Measurements from ENCODE around the gene FIS1. TPM values are rescaled to one million over a fixed set of nuclear protein-coding genes. Genes with fewer than 3 reads are reported as not detected.
"Not testable (repeated sequence)": the region's sequence is repeated elsewhere in the genome, so short reads cannot be mapped to it uniquely, and the experiment has no call there.

FIS1 gene
- polyA plus RNA-seq, 3 donors = 148 to 176 (median 150) TPM

DNA sequence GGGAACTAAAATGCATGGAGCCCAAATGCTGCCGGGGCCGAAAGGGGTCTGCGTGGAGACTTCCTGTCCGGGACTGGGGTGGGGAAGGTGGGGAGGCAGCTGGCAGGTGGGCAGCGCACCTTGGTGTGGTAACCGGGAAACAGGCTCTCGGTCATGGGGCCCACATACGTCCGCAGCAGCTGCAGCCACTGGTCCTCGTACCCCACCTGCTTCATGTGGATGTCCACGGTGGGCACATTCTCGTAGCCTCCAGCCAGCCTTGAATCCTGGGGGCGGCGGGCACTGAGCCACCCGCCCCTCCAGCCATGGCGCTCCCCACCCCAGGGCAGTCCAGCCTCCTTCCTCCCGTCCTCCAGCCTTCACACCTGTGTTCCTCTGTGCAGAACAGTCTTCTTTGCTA is 37.4 kb downstream of the FIS1 start:
- no peak for DNase-seq (ENCODE audit: low read depth in 3 of 3, low spot score in 2 of 3)

DNA sequence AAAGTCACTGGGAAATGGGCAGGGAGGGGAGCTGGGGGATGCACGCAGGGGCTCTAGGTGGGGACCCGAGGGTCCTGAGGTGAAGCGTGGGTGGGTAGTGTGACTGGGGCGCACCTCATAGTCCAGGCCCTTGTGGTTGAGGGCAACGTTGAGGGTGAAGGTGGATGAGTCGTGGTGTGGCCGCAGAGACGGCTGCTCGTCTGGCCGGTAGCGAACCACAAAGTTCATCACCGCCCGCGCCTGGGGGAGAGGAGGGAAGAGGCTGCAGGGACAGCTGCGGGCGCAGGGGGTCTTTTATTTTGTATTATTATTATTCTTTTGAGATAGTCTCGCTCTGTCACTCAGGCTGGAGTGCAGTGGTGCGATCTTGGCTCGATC is 38.2 kb downstream of the FIS1 start:
- no peak for DNase-seq (ENCODE audit: low read depth in 3 of 3, low spot score in 2 of 3)

DNA sequence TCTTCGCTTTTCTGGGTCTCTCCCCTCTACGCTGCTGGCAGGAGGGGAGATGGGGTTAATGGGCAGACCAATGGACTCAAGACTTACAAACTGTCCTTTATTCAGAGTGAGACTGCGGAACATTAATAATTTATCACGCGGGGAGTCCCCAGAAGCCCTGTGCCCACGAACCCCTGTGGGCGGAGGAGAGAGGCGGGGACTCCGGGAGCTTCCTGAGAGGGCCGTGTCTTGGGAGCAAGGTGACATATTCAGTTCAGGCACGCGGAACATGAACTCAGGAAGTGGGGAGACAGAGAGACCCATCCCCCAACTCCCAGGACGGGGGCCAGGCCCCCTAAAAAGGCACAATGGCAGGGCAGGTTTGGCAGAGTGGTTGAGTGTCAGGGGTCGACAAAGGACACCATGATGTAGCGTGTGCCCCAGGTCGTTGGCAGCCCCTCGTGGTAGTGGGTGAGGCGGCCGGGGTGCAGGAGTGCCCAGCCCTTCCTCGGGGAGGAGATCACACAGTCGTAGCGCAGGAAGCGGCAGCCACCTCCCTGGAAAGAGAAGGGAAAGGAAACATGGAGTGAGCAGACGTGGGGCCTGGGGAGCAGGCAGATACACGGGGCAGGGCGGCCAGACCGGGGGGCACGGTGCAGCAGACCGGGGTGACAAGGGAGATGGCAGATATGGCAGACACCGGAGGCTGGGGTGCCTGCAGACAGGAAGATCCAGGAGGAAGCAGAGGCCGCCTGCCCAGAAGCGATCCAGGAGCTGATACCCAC is 38.8 kb downstream of the FIS1 start:
- DNase-seq (ENCODE audit: low read depth in 3 of 3, low spot score in 2 of 3) = no peak

DNA sequence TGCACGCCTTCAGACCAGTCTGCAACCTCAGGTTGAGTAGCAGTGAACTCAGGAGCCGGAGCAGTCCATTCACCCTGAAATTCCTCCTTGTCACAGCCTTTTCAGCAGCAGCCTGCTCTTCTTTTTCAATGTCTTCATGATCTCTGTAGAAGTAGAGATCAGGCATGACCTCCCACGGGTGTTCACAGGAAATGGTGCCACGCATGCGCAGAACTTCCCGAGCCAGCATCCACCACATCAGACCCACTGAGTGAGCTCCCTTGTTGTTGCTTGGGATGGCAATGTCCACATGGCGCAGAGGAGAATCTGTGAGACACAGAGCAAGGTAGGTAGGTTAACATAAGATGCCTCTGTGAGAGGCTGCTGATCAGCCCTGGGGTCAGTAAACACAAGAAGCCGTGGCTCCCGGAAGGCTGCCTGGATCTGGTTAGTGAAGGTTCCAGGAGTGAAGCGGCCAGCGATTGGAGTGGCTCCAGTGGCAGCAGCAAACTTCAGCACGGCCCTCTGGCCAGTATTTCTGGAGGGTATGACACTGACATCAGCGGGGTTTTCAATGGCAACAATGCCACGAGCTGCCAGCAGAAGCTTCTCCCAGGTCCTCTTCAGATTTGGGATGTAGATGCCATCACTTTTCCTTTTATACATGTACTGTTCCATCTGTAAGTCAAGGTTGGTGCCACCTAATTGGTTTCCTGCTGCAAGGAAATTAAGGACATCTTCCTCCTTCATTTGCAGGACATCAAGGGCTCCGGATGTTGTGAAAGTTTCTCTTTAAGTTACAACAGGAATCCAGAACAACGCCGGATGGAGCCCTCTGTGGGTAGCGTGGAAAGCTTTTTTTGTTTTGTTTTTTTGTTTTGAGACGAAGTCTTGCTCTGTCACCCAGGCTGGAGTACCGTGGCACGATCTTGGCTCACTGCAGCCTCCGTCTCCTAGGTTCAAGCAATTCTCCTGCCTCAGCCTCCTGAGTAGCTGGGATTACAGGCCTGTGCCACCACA is 40.8 kb downstream of the FIS1 start:
- DNase-seq (ENCODE audit: low read depth in 3 of 3, low spot score in 2 of 3) = not testable (repeated sequence)

DNA sequence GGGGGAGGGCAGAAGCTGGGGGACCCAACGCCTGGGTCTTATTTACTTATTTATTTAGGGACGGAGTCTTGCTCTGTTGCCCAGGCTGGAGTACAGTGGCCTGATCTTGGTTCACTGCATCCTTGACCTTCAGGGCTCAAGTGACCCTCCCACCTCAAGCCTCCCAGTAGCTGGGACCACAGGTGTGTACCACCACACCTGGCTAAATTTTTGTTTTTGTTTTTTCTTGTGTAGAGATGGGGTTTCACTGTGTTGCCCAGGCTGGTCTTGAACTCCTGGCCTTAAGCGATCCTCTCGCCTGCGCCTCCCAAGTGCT is 42.3 kb downstream of the FIS1 start:
- DNase-seq (ENCODE audit: low read depth in 3 of 3, low spot score in 2 of 3) = no peak

- no peak for DNase-seq (ENCODE audit: low read depth in 3 of 3, low spot score in 2 of 3)
Observed at GRCh38 chr7:101201695-101202602, 42.9 kb downstream of the FIS1 start.

DNA sequence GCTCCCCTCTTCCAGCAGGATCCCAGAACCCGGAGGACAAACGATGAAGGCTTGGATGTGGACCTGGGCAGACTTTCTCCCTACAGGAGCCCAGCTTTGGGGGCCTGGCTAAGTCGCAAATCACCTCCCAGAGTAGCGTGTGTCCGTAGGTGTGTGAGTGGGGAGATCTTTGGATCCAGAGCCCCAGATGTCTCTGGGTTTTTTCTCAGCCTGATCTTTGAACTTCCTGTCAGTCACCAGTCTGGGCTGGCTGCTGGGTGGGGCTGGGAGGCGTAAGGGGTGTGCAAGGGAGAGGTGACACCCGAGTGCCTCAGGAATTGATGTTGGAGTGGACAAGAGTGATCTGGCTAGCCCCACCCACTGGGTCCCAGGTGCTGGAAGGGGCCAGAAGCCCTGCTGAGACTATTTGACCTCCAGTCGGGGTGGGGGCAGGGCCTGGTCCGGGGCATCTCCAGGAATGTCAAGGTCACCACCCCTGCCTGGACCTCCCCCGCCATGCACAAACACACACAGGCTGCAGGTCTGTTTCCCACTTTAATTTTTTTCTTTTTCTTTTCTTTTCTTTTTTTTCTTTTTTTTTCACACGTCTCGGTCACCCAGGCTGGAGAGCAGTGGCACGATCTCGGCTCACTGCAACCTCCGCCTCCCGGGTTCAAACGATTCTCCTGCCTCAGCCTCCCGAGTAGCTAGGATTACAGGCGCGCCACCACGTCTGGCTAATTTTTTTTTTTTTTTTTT is 43.9 kb downstream of the FIS1 start, which contains the start of gene MOGAT3:
MOGAT3 (minus strand) TSS at position 175 of the 738 bp plus-strand sequence. CDS start 182 bp downstream, outside the sequence.
- no peak for DNase-seq (ENCODE audit: low read depth in 3 of 3, low spot score in 2 of 3)

DNA sequence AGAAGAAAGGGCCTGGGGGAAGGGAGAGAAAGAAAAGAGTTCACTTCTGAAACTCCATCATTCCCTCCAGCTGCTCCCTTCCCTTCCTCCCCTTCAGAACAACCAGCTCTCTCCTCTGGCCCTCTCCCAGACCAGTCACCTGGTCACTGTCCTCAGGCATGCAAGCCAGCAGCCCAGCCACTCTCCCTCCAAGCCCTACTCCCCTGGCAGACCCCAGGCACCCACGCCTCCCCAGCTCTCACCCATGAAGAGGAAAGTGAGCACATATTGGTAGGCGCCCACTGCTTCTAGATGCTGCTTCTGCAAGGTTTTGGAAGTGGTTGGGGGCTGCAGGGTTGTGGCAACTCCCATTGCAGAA is 44.4 kb downstream of the FIS1 start:
- no peak for DNase-seq (ENCODE audit: low read depth in 3 of 3, low spot score in 2 of 3)

- not testable (repeated sequence) for DNase-seq (ENCODE audit: low read depth in 3 of 3, low spot score in 2 of 3)
Observed at GRCh38 chr7:101199522-101199921, 45.4 kb downstream of the FIS1 start.

DNA sequence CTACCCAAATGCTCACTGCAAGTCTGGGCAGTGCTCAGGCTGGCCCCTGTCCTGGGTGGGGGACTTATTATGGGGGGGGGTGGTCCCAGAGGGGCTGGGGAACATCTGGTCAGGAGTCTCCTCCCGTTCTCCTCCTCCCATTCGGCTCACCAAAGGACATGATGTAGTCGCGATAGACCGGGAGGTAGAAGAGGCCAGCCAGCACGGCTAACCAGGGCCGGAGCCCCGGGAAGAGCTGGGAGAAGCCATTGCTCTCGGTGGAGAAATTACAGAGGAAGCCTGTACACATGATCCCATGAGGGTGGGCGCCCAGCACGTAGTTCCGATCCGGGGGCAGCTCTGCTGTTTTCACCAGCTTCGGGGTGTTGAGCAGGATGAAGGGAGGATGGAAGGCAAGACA is 46.4 kb downstream of the FIS1 start:
- DNase-seq (ENCODE audit: low read depth in 3 of 3, low spot score in 2 of 3) = no peak

DNA sequence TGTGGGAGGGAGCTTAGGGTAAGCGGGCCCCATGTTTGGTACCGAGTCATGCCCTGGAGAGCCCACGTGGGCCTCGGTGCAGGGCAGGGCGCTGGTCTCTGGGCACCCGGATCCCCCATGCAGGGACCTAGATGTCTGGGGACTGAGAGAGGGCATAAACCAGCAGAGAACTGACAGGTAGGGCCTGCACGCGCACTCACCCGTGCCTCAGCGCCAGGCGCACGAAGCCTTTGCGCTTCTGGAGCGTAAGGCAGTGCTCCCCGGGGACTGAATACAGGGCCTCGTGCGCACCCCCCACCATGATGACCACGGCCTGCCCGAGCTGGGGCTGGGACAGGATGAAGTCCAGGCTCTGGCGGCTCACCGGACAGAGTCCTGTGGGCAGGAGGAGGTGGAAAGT is 46.9 kb downstream of the FIS1 start:
- no peak for DNase-seq (ENCODE audit: low read depth in 3 of 3, low spot score in 2 of 3)

- no peak for DNase-seq (ENCODE audit: low read depth in 3 of 3, low spot score in 2 of 3)
Observed at GRCh38 chr7:101195884-101196283, 49.0 kb downstream of the FIS1 start.

Other genes with a start within 250 kb of the FIS1 start
- gene MUC17, start 225.0 kb downstream of the FIS1 start, polyA plus RNA-seq (ENCODE audit: insufficient read length in 3 of 3) = not detected
- 10 to 100 TPM; 15.5 to 16.3 (median 16.2) TPM for gene TRIM56, start 159.6 kb downstream of the FIS1 start, polyA plus RNA-seq (ENCODE audit: insufficient read length in 3 of 3)
- 1 to 10 TPM in 2 of 3 donors, under 1 TPM in 1; 0.89 to 1.2 (median 1.1) TPM for gene SERPINE1, start 118.0 kb downstream of the FIS1 start, polyA plus RNA-seq (ENCODE audit: insufficient read length in 3 of 3)
- 10 to 100 TPM; 72.1 to 82.5 (median 76.9) TPM for gene AP1S1, start 90.6 kb downstream of the FIS1 start, polyA plus RNA-seq (ENCODE audit: insufficient read length in 3 of 3)
- under 1 TPM; 0.07 to 0.21 (median 0.08) TPM for gene VGF, start 79.5 kb downstream of the FIS1 start, polyA plus RNA-seq (ENCODE audit: insufficient read length in 3 of 3)
- not detected for gene NAT16, start 64.8 kb downstream of the FIS1 start, polyA plus RNA-seq (ENCODE audit: insufficient read length in 3 of 3)
- gene MOGAT3, start 44.0 kb downstream of the FIS1 start, polyA plus RNA-seq (ENCODE audit: insufficient read length in 3 of 3) = under 1 TPM; 0.12 to 0.96 (median 0.60) TPM
- gene PLOD3, start 27.5 kb downstream of the FIS1 start, polyA plus RNA-seq (ENCODE audit: insufficient read length in 3 of 3) = 10 to 100 TPM; 41.6 to 42.5 (median 42.4) TPM
- 10 to 100 TPM; 48.6 to 55.2 (median 52.8) TPM for gene ZNHIT1, start 26.9 kb downstream of the FIS1 start, polyA plus RNA-seq (ENCODE audit: insufficient read length in 3 of 3)
- 1 to 10 TPM; 7.3 to 8.3 (median 7.4) TPM for gene CLDN15, start 7.3 kb downstream of the FIS1 start, polyA plus RNA-seq (ENCODE audit: insufficient read length in 3 of 3)
- gene IFT22, start 76.7 kb upstream of the FIS1 start, polyA plus RNA-seq (ENCODE audit: insufficient read length in 3 of 3) = 10 to 100 TPM; 71.7 to 79.5 (median 78.0) TPM
- 10 to 100 TPM; 20.8 to 22.8 (median 21.3) TPM for gene COL26A1, start 117.8 kb upstream of the FIS1 start, polyA plus RNA-seq (ENCODE audit: insufficient read length in 3 of 3)